Esophagus squamous epithelium (tissue), 4 donors: Measurements from ENCODE around the gene SPATA13.

Experiments
- CTCF ChIP-seq, 6 experiments: fragments of 450-650 bp in 4 of 6; fragments of 200-600 bp in 2 of 6; sonication (generic) in 2 of 6; IDR thresholded peaks; one replicate each; pipeline ENCODE4 v1.5.1; 2016 to 2019; ENCODE audit warnings: antibody characterized with exemption in 6 of 6, mild to moderate bottlenecking in 4 of 6, moderate library complexity in 4 of 6
- POLR2A ChIP-seq, 4 donors: fragments of 450-650 bp; IDR thresholded peaks; one replicate each; pipeline ENCODE4 v1.6.1; 2017; ENCODE audit warnings: antibody characterized with exemption in 4 of 4, mild to moderate bottlenecking in 4 of 4, moderate library complexity in 3 of 4

GRCh38 chr13:24323036-24323738, 162.7 kb downstream of the SPATA13 start:
- TF ChIP-seq CTCF (IDR thresholded peaks at IDR 0.05) = no peak
- TF ChIP-seq POLR2A (IDR thresholded peaks at IDR 0.05) = no peak
